HepG2 (cell line): ENCODE results near the gene URGCP. TPM values are rescaled to one million over a fixed set of nuclear protein-coding genes. Genes with fewer than 3 reads are reported as not detected.
A peak's percentile ranks its signal among the peaks of the same experiment; 100 is the strongest.

Experiments
- ATAC-seq: fragments of 200-7000 bp; cut with Tn5 transposase; 3 replicates; pipeline ENCODE4 v1.9.1; 2020; ENCODE audit warnings: mild to moderate bottlenecking, moderate library complexity
- BruUV-seq: library from RNA; stranded (reverse); fragments of 400-500 nt; replicated peaks from 2 replicates; lab custom pipeline; 2021; lab: Mats Ljungman, UMichigan
- CTCF ChIA-PET: fragments of 300-600 bp; formaldehyde crosslinking; extraction: SDS; loops from one replicate; lab custom pipeline; 2021; ENCODE audit warnings: low total read pairs, inconsistent platforms, low intra/inter-chr PET ratio; lab: Yijun Ruan, JAX
- POLR2A ChIA-PET: fragments of 350-600 bp; sonication (Branson Sonifier 250); formaldehyde crosslinking; loops from one replicate; lab custom pipeline; 2020; ENCODE audit warnings: antibody characterized with exemption, inconsistent platforms; lab: Yijun Ruan, JAX
- DNase-seq: peaks from one replicate; pipeline ENCODE4 v3.0.0-alpha.2; 2015; ENCODE audit warnings: low spot score
- FAIRE-seq: peaks from 3 replicates; lab custom pipeline; 2011; peaks lifted over from hg19 to GRCh38; lab: Jason Lieb, UNC
- H2AFZ ChIP-seq: one replicate; pipeline ENCODE4 v1.6.1; 2011; ENCODE audit warnings: low read length, inconsistent platforms
- H3K27ac ChIP-seq: fragments of 300-600 bp; 3 replicates; pipeline ENCODE4 v1.8.0; 2011; ENCODE audit warnings: mixed run types, mild to moderate bottlenecking, mixed read lengths, low read length, inconsistent platforms; ENCODE audit not compliant: insufficient read depth; ENCODE audit errors: extremely low read length
- H3K27me3 ChIP-seq, 2 experiments: fragments of 200-600 bp in 1 of 2; 2 replicates in 1 of 2; 3 replicates in 1 of 2; pipeline versions ENCODE4 v1.6.0 to v1.8.0; 2011; ENCODE audit warnings: low read length in 2 of 2, mild to moderate bottlenecking in 2 of 2, moderate library complexity in 2 of 2, inconsistent platforms in 1 of 2; ENCODE audit not compliant: insufficient read depth in 2 of 2, control insufficient read depth in 1 of 2
- H3K36me3 ChIP-seq, 2 experiments: fragments of 200-600 bp in 1 of 2; replicated peaks in 1 of 2; 2 replicates in 1 of 2; 3 replicates in 1 of 2; pipeline versions ENCODE4 v1.5.1 to v1.8.0; 2011; ENCODE audit warnings: low read length in 2 of 2, inconsistent platforms in 1 of 2; ENCODE audit not compliant: insufficient read depth in 2 of 2, control insufficient read depth in 1 of 2
- H3K4me1 ChIP-seq: 2 replicates; pipeline ENCODE4 v1.5.1; 2012; ENCODE audit warnings: low read length, inconsistent platforms; ENCODE audit not compliant: insufficient read depth
- H3K4me2 ChIP-seq: 2 replicates; pipeline ENCODE4 v1.6.0; 2011; ENCODE audit warnings: low read depth, low read length, inconsistent platforms
- H3K4me3 ChIP-seq, 3 experiments: fragments of 200-600 bp in 1 of 3; sonication (generic), shearing (Covaris generic) in 1 of 3; replicated peaks in 1 of 3; 2 replicates each; pipeline ENCODE4 v1.5.1; 2011 to 2016; ENCODE audit warnings: low read length in 3 of 3, inconsistent platforms in 2 of 3, low read depth in 2 of 3, mild to moderate bottlenecking in 2 of 3, control low read depth in 1 of 3, mixed read lengths in 1 of 3; ENCODE audit not compliant: insufficient read depth in 1 of 3
- H3K79me2 ChIP-seq: one replicate; pipeline ENCODE4 v1.6.1; 2011; ENCODE audit warnings: low read length, inconsistent platforms; ENCODE audit not compliant: insufficient read depth
- H3K9ac ChIP-seq: 2 replicates; pipeline ENCODE4 v1.6.0; 2011; ENCODE audit warnings: mild to moderate bottlenecking, low read depth, low read length, inconsistent platforms; ENCODE audit not compliant: insufficient read depth
- H3K9me3 ChIP-seq: 2 replicates; pipeline ENCODE4 v1.5.1; 2012; ENCODE audit warnings: mild to moderate bottlenecking, low read length
- H4K20me1 ChIP-seq: 2 replicates; pipeline ENCODE4 v1.6.0; 2011; ENCODE audit warnings: inconsistent platforms, mild to moderate bottlenecking, low read length, moderate library complexity; ENCODE audit not compliant: insufficient read depth
- AGO1 ChIP-seq: fragments of 200-400 bp; formaldehyde crosslinking; IDR thresholded peaks from 2 replicates; pipeline ENCODE4 v1.6.1; 2017; ENCODE audit warnings: mild to moderate bottlenecking, low read depth, low read length, moderate library complexity; ENCODE audit not compliant: poor library complexity, severe bottlenecking
- CBFB ChIP-seq: sonication (generic); formaldehyde crosslinking; IDR thresholded peaks from 2 replicates; pipeline ENCODE4 v1.4.0; 2020; ENCODE audit warnings: missing genetic modification reagents
- CBX1 ChIP-seq: IDR thresholded peaks from one replicate; pipeline ENCODE4 v1.6.1; 2016; ENCODE audit warnings: antibody characterized with exemption, low read depth
- DMTF1 ChIP-seq: sonication (generic); formaldehyde crosslinking; IDR thresholded peaks from 2 replicates; pipeline ENCODE4 v1.4.0; 2020; ENCODE audit warnings: mild to moderate bottlenecking, missing genetic modification reagents
- FOXP1 ChIP-seq, 2 experiments: fragments of 450-650 bp in 1 of 2; IDR thresholded peaks; 2 replicates each; pipeline ENCODE4 v1.6.1; 2017 to 2018; ENCODE audit warnings: antibody characterized with exemption in 1 of 2
- MED1 ChIP-seq: sonication (generic); formaldehyde crosslinking; IDR thresholded peaks from 2 replicates; pipeline ENCODE4 v1.4.0; 2020; ENCODE audit warnings: missing genetic modification reagents
- MXD3 ChIP-seq: IDR thresholded peaks from 2 replicates; pipeline ENCODE4 v1.6.1; 2016; ENCODE audit warnings: mild to moderate bottlenecking, missing biosample characterization, missing genetic modification reagents
- NFE2L1 ChIP-seq: sonication (generic); formaldehyde crosslinking; IDR thresholded peaks from 2 replicates; pipeline ENCODE4 v1.4.0; 2020; ENCODE audit warnings: missing genetic modification reagents, mild to moderate bottlenecking, borderline replicate concordance
- NONO ChIP-seq, 2 experiments: fragments of 450-650 bp in 1 of 2; sonication (generic) in 1 of 2; formaldehyde crosslinking in 1 of 2; IDR thresholded peaks in 1 of 2; conservative IDR thresholded peaks in 1 of 2; 2 replicates each; pipeline versions ENCODE4 v1.6.1 to v1.8.0; 2017 to 2022; ENCODE audit warnings: mild to moderate bottlenecking in 1 of 2, missing genetic modification reagents in 1 of 2, moderate library complexity in 1 of 2
- NR2F2 ChIP-seq: IDR thresholded peaks from 2 replicates; pipeline ENCODE4 v1.6.1; 2012; ENCODE audit warnings: low read depth, inconsistent platforms, borderline replicate concordance
- PAF1 ChIP-seq: IDR thresholded peaks from 2 replicates; pipeline ENCODE4 v1.6.1; 2016; ENCODE audit warnings: missing genetic modification reagents, missing compliant biosample characterization
- PAX8 ChIP-seq: sonication (generic); formaldehyde crosslinking; IDR thresholded peaks from 2 replicates; pipeline ENCODE4 v1.8.0; 2022; ENCODE audit warnings: mild to moderate bottlenecking, missing genetic modification reagents, borderline replicate concordance
- RXRB ChIP-seq: IDR thresholded peaks from 2 replicates; pipeline ENCODE4 v1.6.1; 2016; ENCODE audit warnings: borderline replicate concordance, missing genetic modification reagents, missing compliant biosample characterization
- XBP1 ChIP-seq: sonication (generic); formaldehyde crosslinking; IDR thresholded peaks from 2 replicates; pipeline ENCODE4 v1.5.0; 2020; ENCODE audit warnings: missing genetic modification reagents
- ZNF446 ChIP-seq: sonication (generic); formaldehyde crosslinking; IDR thresholded peaks from 2 replicates; pipeline ENCODE4 v1.5.0; 2020; ENCODE audit warnings: mild to moderate bottlenecking, missing genetic modification reagents
- ZNF496 ChIP-seq: sonication (generic); formaldehyde crosslinking; IDR thresholded peaks from 2 replicates; pipeline ENCODE4 v1.8.1; 2023; ENCODE audit warnings: mild to moderate bottlenecking, moderate library complexity, missing genetic modification reagents; ENCODE audit not compliant: insufficient replicate concordance
- ZNF580 ChIP-seq: IDR thresholded peaks from 2 replicates; pipeline ENCODE4 v1.6.1; 2016; ENCODE audit warnings: low read depth, borderline replicate concordance
- WGBS: methylation state at CpG from one replicate; pipeline ENCODE4 v1.1.6; 2017; ENCODE audit warnings: low lambda C conversion rate; 5-methylcytosine and 5-hydroxymethylcytosine counted together
- in situ Hi-C: cut with HindIII; loops from 2 replicates; pipeline ENCODE4 v1.10.0; 2017; ENCODE audit warnings: low pct_unique_long_range_greater_than_20kb; ENCODE audit not compliant: extremely low pct_ligation_motif_present
- intact Hi-C: fragments of 100-400 bp; cut with micrococcal nuclease; formaldehyde crosslinking; loops from one replicate; pipeline ENCODE4 v1.10.0; 2022; ENCODE audit not compliant: unreplicated experiment
- polyA plus RNA-seq, 8 experiments: library from polyadenylated mRNA; depleted of rRNA in 3 of 8; stranded (reverse) in 7 of 8; unstranded in 1 of 8; fragments of >200 nt; fragmentation: Illumina TruSeq in 4 of 8; extraction: Trizol in 4 of 8; gene quantifications; 2 replicates each; pipeline versions ENCODE4 v1.2.1 to v1.2.3, GENCODE V29; 2011 to 2016; ENCODE audit warnings: low read depth in 4 of 8, missing spikeins in 1 of 8, mixed read lengths in 1 of 8; ENCODE audit not compliant: insufficient read depth in 1 of 8
- total RNA-seq, 5 experiments: library from RNA; depleted of rRNA; stranded (reverse); fragments of >200 nt; fragmentation: Illumina TruSeq; extraction: Trizol; gene quantifications; 2 replicates each; pipeline ENCODE4 v1.2.3, GENCODE V29; 2016; ENCODE audit warnings: low read depth in 1 of 5

Gene URGCP
- total and polyA plus RNA-seq, 2 of the 13 experiments (the other 11 are each of a cell fraction or from before 2014, with no cell fraction given), result 22.3 to 25.8 TPM

GRCh38 chr7:43905956-43906330 is 453 bp downstream of the URGCP start (continued):
- no peak for TF ChIP-seq MXD3 (CRISPR knock-in tag)
- TF ChIP-seq ZNF446 (CRISPR knock-in tag), result no peak
- no peak for TF ChIP-seq DMTF1 (CRISPR knock-in tag)
- TF ChIP-seq FOXP1 (IDR thresholded peaks at IDR 0.05), result no peak
- no peak for TF ChIP-seq FOXP1 (CRISPR knock-in tag; IDR thresholded peaks at IDR 0.05)
- peak; percentile 62 for TF ChIP-seq AGO1
- no peak for TF ChIP-seq ZNF496 (CRISPR knock-in tag)
- no peak for TF ChIP-seq NR2F2

- CTCF ChIA-PET, result no interaction called here
- in situ Hi-C loops (no loop called here), intact Hi-C loops (loop anchor here (1.0 to 2.0 kb wide), 3 partner anchors 21 to 38 kb away; partner anchors contain the start of genes MRPS24 and UBE2D4)
- Histone ChIP-seq H3K36me3 (peaks cover 3 to 5% of the 10 kb centered on the region in 2 experiments; a peak in 3 of 5 replicates), H3K27me3 (no peaks in the 10 kb centered on the region), H3K4me3 (peak overlapping the region; percentile 70 to 87 (median 83)), H3K9me3 (no peaks in the 10 kb centered on the region), H3K79me2 (peaks cover 50% of the 10 kb centered on the region), H3K9ac (peak overlapping the region; percentile 93), H2AFZ (no peak overlapping the region), H4K20me1 (peaks cover 28% of the 10 kb centered on the region), H3K27ac (peak overlapping the region; percentile 78), H3K4me2 (peak overlapping the region; percentile 70), H3K4me1 (peaks cover 36% of the 10 kb centered on the region)
- FAIRE-seq (peak; percentile 93), DNase-seq (peak; percentile 97), ATAC-seq (peak; percentile 93)
- TSS peak; percentile 89 for BruUV-seq
- under 1% methylated on average over 7 of the region's 8 CpGs for WGBS
- POLR2A ChIA-PET, result interaction anchor here (0.8 to 2.5 kb wide), 13 partner anchors 11 to 323 kb away, joined by 3 to 36 read pairs (median 4); partner anchors contain the start of genes MRPS24, STK17A and UBE2D4
- TF ChIP-seq CBFB (no peak), RXRB (peak; percentile 89), PAF1 (CRISPR knock-in tag) (no peak), NFE2L1 (CRISPR knock-in tag) (no peak), PAX8 (CRISPR knock-in tag) (no peak), CBX1 (no peak), ZNF580 (CRISPR knock-in tag) (peak; percentile 50; the same call in 1 of the 2 replicates), NONO (IDR thresholded peaks at IDR 0.05) (no peak), NONO (CRISPR knock-in tag; conservative IDR thresholded peaks at IDR 0.05) (no peak), XBP1 (CRISPR knock-in tag) (no peak), MED1 (CRISPR knock-in tag) (peak; percentile 91)
Measured at GRCh38 chr7:43905209-43905946, 1.0 kb downstream of the URGCP start.
